GM18526 (cell line): ENCODE results near the gene CFDP1.

Source experiments
- POLR2A ChIP-seq: IDR thresholded peaks from 3 replicates; pipeline ENCODE4 v1.6.1; 2011; ENCODE audit not compliant: insufficient read length; ENCODE audit errors: extremely low read depth

The CFDP1 gene

DNA sequence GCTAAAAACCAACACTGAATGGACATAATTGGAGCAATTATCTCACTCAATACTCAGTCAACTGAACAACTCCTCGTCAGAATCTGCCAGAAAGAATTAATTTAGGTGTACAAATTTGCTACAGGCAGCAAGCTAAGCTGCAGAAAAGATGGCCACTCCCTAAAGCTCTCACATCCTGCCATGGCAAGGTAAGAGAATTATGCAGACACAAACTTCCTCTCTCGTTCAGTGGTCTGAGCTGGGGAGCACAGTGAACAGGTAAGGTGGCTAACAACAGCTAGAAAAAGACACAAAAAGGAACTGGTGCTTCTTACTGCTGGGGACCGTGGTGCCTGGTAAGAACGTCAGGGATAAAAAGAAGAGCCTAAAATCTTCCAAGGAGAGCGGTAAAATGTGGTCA lies 107.0 kb downstream of the CFDP1 start:
- no peak for TF ChIP-seq POLR2A

DNA sequence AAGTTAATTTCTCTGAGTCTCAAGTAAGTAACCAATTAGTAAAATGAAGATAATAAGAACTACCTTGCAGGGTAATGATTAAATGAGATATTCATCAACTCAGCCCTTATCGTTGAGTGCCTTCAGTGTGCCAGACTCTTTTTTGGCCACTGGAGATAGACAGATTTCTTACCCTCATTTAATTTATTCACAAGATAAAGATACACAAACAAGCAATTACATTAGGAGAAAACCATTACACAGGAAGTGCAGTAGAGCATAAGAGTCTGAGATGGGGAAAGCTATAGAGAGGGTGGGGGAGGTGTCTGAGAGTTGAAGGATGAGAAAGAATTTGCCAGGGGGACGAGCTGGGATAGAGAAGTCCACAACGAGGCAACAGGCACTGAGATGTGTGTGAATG lies 109.4 kb downstream of the CFDP1 start:
- no peak for TF ChIP-seq POLR2A

DNA sequence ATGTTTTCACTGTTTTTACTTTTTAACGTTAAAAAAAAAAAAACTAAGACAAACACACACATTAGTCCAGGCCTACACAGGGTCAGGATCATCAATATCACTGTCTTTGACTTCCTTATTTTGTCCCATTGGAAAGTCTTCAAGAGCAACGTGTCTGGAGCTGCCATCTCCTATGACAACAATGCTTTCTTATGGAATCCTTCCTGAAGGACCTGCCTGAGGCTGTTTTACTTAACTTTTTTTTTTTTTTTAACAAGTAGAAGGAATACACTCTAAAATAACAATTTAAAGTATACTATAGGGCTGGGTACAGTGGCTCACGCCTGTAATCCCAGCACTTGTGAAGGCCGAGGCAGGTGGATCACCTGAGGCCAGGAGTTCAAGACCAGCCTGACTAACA lies 110.1 kb downstream of the CFDP1 start:
- no peak for TF ChIP-seq POLR2A

GRCh38 chr16:75322740-75323139 lies 110.6 kb downstream of the CFDP1 start:
- TF ChIP-seq POLR2A, result no peak

GRCh38 chr16:75320435-75320834 lies 112.9 kb downstream of the CFDP1 start:
- no peak for TF ChIP-seq POLR2A

DNA sequence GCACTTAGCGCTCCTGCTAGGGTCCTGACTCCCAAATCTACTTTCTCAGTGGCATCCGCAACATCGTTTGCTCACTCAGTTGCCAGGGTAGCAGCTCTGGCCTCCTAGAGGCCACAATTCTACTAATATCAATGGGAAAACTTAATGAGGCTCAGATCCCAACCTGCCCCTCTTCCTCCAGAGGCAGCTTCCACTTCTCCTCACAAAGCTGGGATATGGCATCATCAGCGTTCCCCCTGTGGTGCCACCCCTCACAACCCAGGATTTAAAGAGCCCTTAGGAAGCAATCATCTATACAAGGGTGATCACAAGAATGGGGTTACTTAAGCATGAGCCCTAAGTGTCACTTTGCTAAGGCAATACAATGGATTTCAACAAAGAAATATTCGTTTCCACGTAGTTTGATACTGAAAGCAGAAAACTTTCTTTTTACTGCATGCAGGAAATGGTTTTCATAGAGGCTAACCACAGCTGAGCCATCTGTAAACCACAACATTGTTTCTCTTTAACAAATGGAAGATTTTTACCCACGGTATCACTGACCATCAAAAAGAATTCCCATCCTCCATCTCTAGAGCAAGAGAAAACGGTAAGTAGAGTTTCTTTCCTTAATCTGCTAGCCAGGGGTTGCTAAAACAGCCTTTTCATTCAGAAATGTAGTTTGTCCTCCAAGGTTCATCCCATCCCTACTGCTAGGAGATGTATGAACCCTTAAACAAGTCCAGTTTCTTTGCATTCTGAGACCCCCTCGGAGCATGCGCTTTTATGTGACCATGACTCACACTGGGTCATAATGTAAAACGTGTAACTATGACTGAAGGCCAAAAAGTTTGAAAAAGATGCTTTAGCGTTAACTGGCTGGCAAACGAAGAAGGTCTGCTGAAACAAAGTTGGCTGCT lies 113.5 kb downstream of the CFDP1 start:
- no peak for TF ChIP-seq POLR2A

GRCh38 chr16:75318737-75319136 lies 114.6 kb downstream of the CFDP1 start:
- no peak for TF ChIP-seq POLR2A

DNA sequence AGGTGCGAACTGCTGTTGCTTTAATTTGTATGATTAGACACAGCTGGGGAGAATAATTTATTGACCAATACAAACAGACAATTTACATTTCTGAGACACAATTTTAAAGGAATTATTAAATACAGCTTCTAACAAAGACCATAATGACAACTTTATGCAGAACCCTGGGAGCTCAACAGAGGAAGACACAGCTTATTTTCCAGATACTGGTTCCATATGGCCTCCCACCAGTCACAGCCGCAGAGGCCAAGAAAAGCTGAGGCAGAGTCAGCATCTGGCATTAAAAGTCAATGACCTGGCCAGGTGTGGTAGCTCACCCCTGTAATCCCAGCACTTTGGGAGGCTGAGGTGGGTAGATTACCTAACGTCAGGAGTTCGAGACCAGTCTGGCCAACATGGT lies 115.8 kb downstream of the CFDP1 start:
- no peak for TF ChIP-seq POLR2A

GRCh38 chr16:75317101-75317522 lies 116.2 kb downstream of the CFDP1 start:
- no peak for TF ChIP-seq POLR2A

GRCh38 chr16:75315539-75316306 lies 117.6 kb downstream of the CFDP1 start:
- TF ChIP-seq POLR2A, result no peak

DNA sequence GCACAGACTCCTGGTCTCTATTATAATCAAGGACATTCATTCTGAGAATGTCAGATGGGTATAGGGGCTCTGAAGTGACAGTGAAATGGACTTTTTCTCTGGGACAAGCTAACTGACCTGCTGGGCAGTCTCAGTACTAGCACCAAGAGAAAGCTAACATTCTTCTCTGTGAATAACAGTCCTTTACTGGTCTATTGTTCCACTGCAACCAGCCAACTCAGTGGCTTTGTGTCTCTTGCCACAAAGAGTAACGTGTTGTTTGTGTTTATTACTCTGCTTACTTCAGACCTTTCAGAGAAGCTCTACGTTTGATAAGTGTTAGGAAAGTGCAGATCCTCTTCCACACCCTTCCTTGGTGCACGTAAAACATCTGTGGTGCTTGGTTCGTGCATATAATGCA lies 120.4 kb downstream of the CFDP1 start:
- no peak for TF ChIP-seq POLR2A

- TF ChIP-seq POLR2A, result no peak
Observed at GRCh38 chr16:75311383-75311938, 121.8 kb downstream of the CFDP1 start.

- no peak for TF ChIP-seq POLR2A
Observed at GRCh38 chr16:75310541-75310940, 122.8 kb downstream of the CFDP1 start.

- no peak for TF ChIP-seq POLR2A
Observed at GRCh38 chr16:75309899-75310430, 123.3 kb downstream of the CFDP1 start.

DNA sequence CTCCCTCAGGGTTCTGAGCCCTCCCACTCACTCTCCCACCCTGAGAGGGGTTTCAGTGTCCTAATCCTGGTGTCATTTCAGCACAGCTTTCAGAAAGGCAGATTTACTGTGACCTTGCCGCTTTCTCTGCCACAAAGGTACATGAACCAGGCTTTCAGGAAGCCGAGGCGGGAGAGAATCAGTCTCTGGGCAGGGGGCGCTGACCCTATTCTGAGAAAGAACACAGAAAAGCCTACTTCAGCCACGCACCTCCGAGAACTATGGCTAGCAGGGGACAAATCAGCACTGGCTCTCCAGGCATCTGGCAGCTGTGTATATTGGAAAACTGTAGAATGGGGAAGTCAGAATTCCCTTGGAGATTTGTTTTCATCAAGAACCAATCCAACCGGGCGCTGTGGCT lies 124.1 kb downstream of the CFDP1 start:
- no peak for TF ChIP-seq POLR2A

GRCh38 chr16:75308011-75308410 lies 125.3 kb downstream of the CFDP1 start:
- TF ChIP-seq POLR2A, result no peak

DNA sequence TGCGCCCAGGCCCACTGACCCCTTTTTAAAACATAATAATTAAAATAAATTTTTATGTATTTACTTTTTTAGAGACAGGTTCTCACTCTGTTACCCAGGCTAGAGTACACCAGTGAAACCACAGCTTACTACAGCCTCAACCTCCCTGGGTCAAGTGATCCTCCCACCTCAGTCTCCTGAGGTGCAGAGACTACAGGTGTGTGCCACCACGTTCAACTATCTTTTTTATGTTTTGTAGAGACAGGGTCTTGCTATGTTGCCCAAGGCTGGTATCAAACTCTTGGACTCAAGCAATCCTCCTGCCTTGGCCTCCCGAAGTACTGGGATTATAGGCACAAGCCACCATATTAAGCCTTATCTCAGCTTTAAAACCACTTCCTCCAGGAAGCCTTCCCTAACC lies 125.8 kb downstream of the CFDP1 start:
- TF ChIP-seq POLR2A, result no peak
